ENCODE data around the gene RSRC1. TPM values are rescaled to one million over a fixed set of nuclear protein-coding genes. Genes with fewer than 3 reads are reported as not detected.
A peak's percentile ranks its signal among the peaks of the same experiment; 100 is the strongest.
"Not testable (repeated sequence)": the region's sequence is repeated elsewhere in the genome, so short reads cannot be mapped to it uniquely, and the experiment has no call there.

The RSRC1 gene
- total and polyA plus RNA-seq, 2 experiments from 2014 or later: 22.6 to 34.1 TPM

DNA sequence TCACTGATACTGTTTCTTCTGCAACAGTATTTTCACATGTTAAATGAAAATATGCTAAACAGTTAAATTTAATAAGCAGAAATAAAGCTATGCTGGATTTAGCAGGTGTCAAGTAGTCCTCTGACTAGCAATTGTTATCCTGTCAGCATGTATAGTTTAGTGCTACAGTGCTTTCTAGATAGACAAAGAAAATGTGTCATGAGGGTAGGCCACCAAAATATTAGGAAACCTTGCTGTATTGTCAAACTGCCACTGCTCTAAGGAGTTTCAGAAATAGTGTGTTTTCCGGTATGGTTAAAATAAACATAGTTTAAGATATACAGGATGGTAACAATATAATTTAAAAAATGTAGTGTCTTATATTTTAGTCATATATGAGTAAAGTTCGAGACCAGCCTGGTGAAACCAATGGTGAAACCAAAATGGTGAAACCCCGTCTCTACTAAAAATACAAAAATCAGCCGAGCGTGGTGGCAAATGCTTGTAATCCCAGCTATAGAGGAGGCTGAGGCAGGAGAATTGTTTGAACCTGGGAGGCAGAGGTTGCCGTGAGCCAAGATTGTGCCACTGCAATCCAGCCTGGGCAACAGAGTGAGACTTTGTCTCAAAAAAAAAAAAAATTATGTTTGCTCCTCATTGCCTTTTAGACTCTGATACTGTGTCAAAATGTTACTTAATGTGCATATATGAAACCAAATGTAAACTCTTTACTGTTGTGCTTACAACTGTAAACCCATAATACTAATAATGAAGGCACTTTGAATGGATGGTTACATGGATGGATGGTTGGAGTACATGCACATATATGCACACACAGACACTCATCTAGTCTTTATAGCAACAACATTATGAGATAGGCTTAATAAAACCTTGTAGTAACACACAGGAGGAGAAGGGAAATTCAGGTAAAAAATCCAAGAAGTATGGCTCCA is 204.8 kb downstream of the RSRC1 start:
- H3K9me3 ChIP-seq (ENCODE audit: low read depth): no peaks in the 10 kb centered on the region
- no peaks in the 10 kb centered on the region for H3K79me2 ChIP-seq
- H3K36me3 ChIP-seq (replicated peaks; ENCODE audit: insufficient read depth, low read depth): no peaks in the 10 kb centered on the region
- no peak overlapping the region for H3K27ac ChIP-seq
- H3K4me1 ChIP-seq (ENCODE audit: insufficient read depth): no peaks in the 10 kb centered on the region
- H2AFZ ChIP-seq: no peak overlapping the region
- H3K4me3 ChIP-seq: no peak overlapping the region
- H3K9me2 ChIP-seq (replicated peaks; ENCODE audit: insufficient read depth): no peaks in the 10 kb centered on the region
- TF ChIP-seq EZH2 (IDR thresholded peaks at IDR 0.05; ENCODE audit: borderline replicate concordance): no peak
- TF ChIP-seq, protein P1, sequence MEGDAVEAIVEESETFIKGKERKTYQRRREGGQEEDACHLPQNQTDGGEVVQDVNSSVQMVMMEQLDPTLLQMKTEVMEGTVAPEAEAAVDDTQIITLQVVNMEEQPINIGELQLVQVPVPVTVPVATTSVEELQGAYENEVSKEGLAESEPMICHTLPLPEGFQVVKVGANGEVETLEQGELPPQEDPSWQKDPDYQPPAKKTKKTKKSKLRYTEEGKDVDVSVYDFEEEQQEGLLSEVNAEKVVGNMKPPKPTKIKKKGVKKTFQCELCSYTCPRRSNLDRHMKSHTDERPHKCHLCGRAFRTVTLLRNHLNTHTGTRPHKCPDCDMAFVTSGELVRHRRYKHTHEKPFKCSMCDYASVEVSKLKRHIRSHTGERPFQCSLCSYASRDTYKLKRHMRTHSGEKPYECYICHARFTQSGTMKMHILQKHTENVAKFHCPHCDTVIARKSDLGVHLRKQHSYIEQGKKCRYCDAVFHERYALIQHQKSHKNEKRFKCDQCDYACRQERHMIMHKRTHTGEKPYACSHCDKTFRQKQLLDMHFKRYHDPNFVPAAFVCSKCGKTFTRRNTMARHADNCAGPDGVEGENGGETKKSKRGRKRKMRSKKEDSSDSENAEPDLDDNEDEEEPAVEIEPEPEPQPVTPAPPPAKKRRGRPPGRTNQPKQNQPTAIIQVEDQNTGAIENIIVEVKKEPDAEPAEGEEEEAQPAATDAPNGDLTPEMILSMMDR (IDR thresholded peaks at IDR 0.05; ENCODE audit: poor library complexity): no peak
- TF ChIP-seq EZH2phosphoT487 (IDR thresholded peaks at IDR 0.05; ENCODE audit: low read depth, severe bottlenecking, unreplicated experiment): no peak
- WGBS (ENCODE audit: low lambda C conversion rate, missing lambda C conversion rate): over 99% methylated on average over 6 of the region's 6 CpGs
- H3K4me2 ChIP-seq: no peak overlapping the region
- DNase-seq (ENCODE audit: low spot score): no peak
- no peaks in the 10 kb centered on the region for H4K20me1 ChIP-seq (ENCODE audit: insufficient read depth, poor library complexity, severe bottlenecking)
- H3K27me3 ChIP-seq: no peaks in the 10 kb centered on the region

DNA sequence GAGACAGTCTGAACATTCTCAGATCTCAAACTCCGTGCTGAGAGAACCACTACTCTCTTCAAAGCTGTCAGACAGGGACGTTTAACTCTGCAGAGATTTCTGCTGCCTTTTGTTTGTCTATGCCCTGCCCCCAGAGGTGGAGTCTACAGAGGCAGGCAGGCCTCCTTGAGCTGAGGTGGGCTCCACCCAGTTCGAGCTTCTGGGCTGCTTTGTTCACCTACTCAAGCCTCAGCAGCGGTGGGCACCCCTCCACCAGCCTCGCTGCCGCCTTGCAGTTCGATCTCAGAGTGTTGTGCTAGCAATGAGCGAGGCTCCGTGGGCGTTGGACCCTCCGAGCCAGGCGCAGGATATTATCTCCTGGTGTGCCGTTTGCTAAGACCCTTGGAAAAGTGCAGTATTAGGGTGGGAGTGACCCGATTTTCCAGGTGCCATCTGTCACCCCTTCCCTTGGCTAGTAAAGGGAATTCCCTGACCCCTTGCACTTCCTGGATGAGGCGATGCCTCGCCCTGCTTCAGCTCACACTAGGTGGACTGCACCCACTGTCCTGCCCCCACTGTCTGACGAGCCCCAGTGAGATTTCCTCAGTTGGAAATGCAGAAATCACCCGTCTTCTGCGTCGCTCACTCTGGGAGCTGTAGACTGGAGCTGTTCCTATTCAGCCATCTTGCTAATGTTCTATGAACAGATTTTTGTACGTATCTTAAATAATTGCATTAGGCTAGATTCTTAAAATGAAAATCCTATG is 220.0 kb downstream of the RSRC1 start:
- H3K4me3 ChIP-seq; H3K9me3 ChIP-seq (ENCODE audit: low read depth); H2AFZ ChIP-seq; H3K36me3 ChIP-seq (replicated peaks; ENCODE audit: insufficient read depth, low read depth); DNase-seq (ENCODE audit: low spot score); H3K9me2 ChIP-seq (replicated peaks; ENCODE audit: insufficient read depth); H3K4me1 ChIP-seq (ENCODE audit: insufficient read depth); H3K27me3 ChIP-seq; H4K20me1 ChIP-seq (ENCODE audit: insufficient read depth, poor library complexity, severe bottlenecking); H3K79me2 ChIP-seq: not testable (repeated sequence)
- Histone ChIP-seq H3K4me2 (peak overlapping the region; percentile 73), H3K27ac (peak overlapping the region; percentile 40)
- WGBS (ENCODE audit: low lambda C conversion rate, missing lambda C conversion rate): 47% methylated on average over 21 of the region's 21 CpGs

DNA sequence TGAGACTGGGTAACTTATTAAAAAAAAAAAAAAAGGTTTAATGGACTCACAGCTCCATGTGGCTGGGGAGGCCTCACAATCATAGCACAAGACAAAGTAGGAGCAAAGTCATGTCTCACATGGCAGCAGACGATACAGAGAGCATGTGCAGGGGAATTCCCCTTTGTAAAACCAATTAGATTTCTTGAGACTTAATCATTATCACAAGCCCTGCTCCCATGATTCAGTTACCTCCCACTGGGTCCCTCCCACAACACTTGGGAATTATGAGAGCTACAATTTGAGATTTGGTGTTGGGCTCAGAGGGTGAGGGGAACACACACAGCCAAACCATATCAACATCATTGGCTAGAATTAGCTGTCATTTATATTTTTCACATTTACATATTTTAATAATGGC is 221.0 kb downstream of the RSRC1 start:
- no peak overlapping the region for H3K4me3 ChIP-seq
- TF ChIP-seq, protein P1 (IDR thresholded peaks at IDR 0.05; ENCODE audit: poor library complexity): no peak
- TF ChIP-seq EZH2phosphoT487 (IDR thresholded peaks at IDR 0.05; ENCODE audit: low read depth, severe bottlenecking, unreplicated experiment): no peak
- no peak for TF ChIP-seq EZH2 (IDR thresholded peaks at IDR 0.05; ENCODE audit: borderline replicate concordance)
- no peak overlapping the region for H3K4me2 ChIP-seq
- H2AFZ ChIP-seq: no peak overlapping the region
- H3K36me3 ChIP-seq (replicated peaks; ENCODE audit: insufficient read depth, low read depth): no peaks in the 10 kb centered on the region
- DNase-seq (ENCODE audit: low spot score): no peak
- H3K27ac ChIP-seq: no peak overlapping the region
- no peaks in the 10 kb centered on the region for H3K27me3 ChIP-seq
- H4K20me1 ChIP-seq (ENCODE audit: insufficient read depth, poor library complexity, severe bottlenecking): no peaks in the 10 kb centered on the region
- 80% methylated on average over 1 of the region's 1 CpG for WGBS (ENCODE audit: low lambda C conversion rate, missing lambda C conversion rate)
- H3K9me3 ChIP-seq (ENCODE audit: low read depth): no peaks in the 10 kb centered on the region
- H3K79me2 ChIP-seq: no peaks in the 10 kb centered on the region
- H3K9me2 ChIP-seq (replicated peaks; ENCODE audit: insufficient read depth): no peaks in the 10 kb centered on the region
- no peaks in the 10 kb centered on the region for H3K4me1 ChIP-seq (ENCODE audit: insufficient read depth)

- Histone ChIP-seq H3K4me1 (ENCODE audit: insufficient read depth) (no peaks in the 10 kb centered on the region), H4K20me1 (ENCODE audit: insufficient read depth, poor library complexity, severe bottlenecking) (no peaks in the 10 kb centered on the region), H3K79me2 (no peaks in the 10 kb centered on the region), H3K36me3 (replicated peaks; ENCODE audit: insufficient read depth, low read depth) (no peaks in the 10 kb centered on the region), H3K27me3 (no peaks in the 10 kb centered on the region), H3K9me2 (replicated peaks; ENCODE audit: insufficient read depth) (no peaks in the 10 kb centered on the region), H3K4me2 (no peak overlapping the region), H3K9me3 (ENCODE audit: low read depth) (no peaks in the 10 kb centered on the region), H2AFZ (no peak overlapping the region), H3K27ac (no peak overlapping the region), H3K4me3 (no peak overlapping the region)
- WGBS (ENCODE audit: low lambda C conversion rate, missing lambda C conversion rate): 78% methylated on average over 1 of the region's 1 CpG
- no peak for DNase-seq (ENCODE audit: low spot score)
- TF ChIP-seq, protein P1 (IDR thresholded peaks at IDR 0.05; ENCODE audit: poor library complexity): no peak
- no peak for TF ChIP-seq EZH2phosphoT487 (IDR thresholded peaks at IDR 0.05; ENCODE audit: low read depth, severe bottlenecking, unreplicated experiment)
- TF ChIP-seq EZH2 (IDR thresholded peaks at IDR 0.05; ENCODE audit: borderline replicate concordance): no peak
Observed at GRCh38 chr3:158333736-158334135, 223.8 kb downstream of the RSRC1 start.

Measured in hepatocyte (in vitro differentiated cells).